HepG2 (cell line): ENCODE results near the gene KXD1. TPM values are rescaled to one million over a fixed set of nuclear protein-coding genes. Genes with fewer than 3 reads are reported as not detected.

ENCODE experiments used
- ARID5B ChIP-seq: IDR thresholded peaks from 2 replicates; pipeline ENCODE4 v1.4.0; 2020; ENCODE audit warnings: mild to moderate bottlenecking, missing genetic modification reagents
- ASH2L ChIP-seq: fragments of 300-600, 200-600 bp; sonication (generic); IDR thresholded peaks from 2 replicates; pipeline ENCODE4 v1.7.0; 2017; ENCODE audit warnings: low read depth, mild to moderate bottlenecking, moderate library complexity, mixed read lengths, low read length; ENCODE audit not compliant: insufficient read length
- KDM5B ChIP-seq: sonication (generic); formaldehyde crosslinking; IDR thresholded peaks from 2 replicates; pipeline ENCODE4 v1.4.0; 2020; ENCODE audit warnings: missing genetic modification reagents, mild to moderate bottlenecking, borderline replicate concordance
- MATR3 ChIP-seq: sonication (generic); formaldehyde crosslinking; IDR thresholded peaks from 2 replicates; pipeline ENCODE4 v1.4.0; 2020; ENCODE audit warnings: missing genetic modification reagents
- MED1 ChIP-seq: sonication (generic); formaldehyde crosslinking; IDR thresholded peaks from 2 replicates; pipeline ENCODE4 v1.4.0; 2020; ENCODE audit warnings: missing genetic modification reagents
- NCOA2 ChIP-seq: sonication (generic); formaldehyde crosslinking; IDR thresholded peaks from 2 replicates; pipeline ENCODE4 v1.8.0; 2022; ENCODE audit warnings: inconsistent platforms
- POLR2A ChIP-seq, 2 experiments: IDR thresholded peaks; 2 replicates each; pipeline ENCODE4 v1.6.1; 2011; ENCODE audit warnings: low read depth in 2 of 2, low read length in 2 of 2, mild to moderate bottlenecking in 1 of 2, moderate library complexity in 1 of 2; ENCODE audit not compliant: insufficient read depth in 1 of 2
- RFXANK ChIP-seq: IDR thresholded peaks from 2 replicates; pipeline ENCODE4 v1.6.1; 2016
- SP5 ChIP-seq: IDR thresholded peaks from 2 replicates; pipeline ENCODE4 v1.6.1; 2016; ENCODE audit warnings: low read depth, borderline replicate concordance
- ZBTB33 ChIP-seq: sonication (generic); formaldehyde crosslinking; IDR thresholded peaks from 2 replicates; pipeline ENCODE4 v1.4.0; 2020; ENCODE audit warnings: missing genetic modification reagents
- ZBTB7B ChIP-seq: sonication (generic); formaldehyde crosslinking; IDR thresholded peaks from 2 replicates; pipeline ENCODE4 v1.4.0; 2020; ENCODE audit warnings: missing genetic modification reagents
- ZKSCAN5 ChIP-seq: sonication (generic); formaldehyde crosslinking; IDR thresholded peaks from 2 replicates; pipeline ENCODE4 v1.5.1; 2020; ENCODE audit warnings: mild to moderate bottlenecking, missing genetic modification reagents
- ZNF263 ChIP-seq: sonication (generic); formaldehyde crosslinking; IDR thresholded peaks from 2 replicates; pipeline ENCODE4 v1.4.0; 2020; ENCODE audit warnings: missing genetic modification reagents
- ZNF501 ChIP-seq: sonication (generic); formaldehyde crosslinking; IDR thresholded peaks from 2 replicates; pipeline ENCODE4 v1.5.1; 2020; ENCODE audit warnings: mild to moderate bottlenecking, moderate library complexity, missing genetic modification reagents
- ZNF510 ChIP-seq: sonication (generic); formaldehyde crosslinking; IDR thresholded peaks from 2 replicates; pipeline ENCODE4 v1.4.0; 2020; ENCODE audit warnings: low read depth, mild to moderate bottlenecking, missing genetic modification reagents
- ZNF557 ChIP-seq: sonication (generic); formaldehyde crosslinking; IDR thresholded peaks from 2 replicates; pipeline ENCODE4 v1.4.0; 2020; ENCODE audit warnings: missing genetic modification reagents
- ZNF704 ChIP-seq: sonication (generic); formaldehyde crosslinking; IDR thresholded peaks from 2 replicates; pipeline ENCODE4 v1.8.1; 2023; ENCODE audit warnings: mild to moderate bottlenecking, inconsistent platforms, moderate library complexity, missing genetic modification reagents, borderline replicate concordance
- ZNF761 ChIP-seq: sonication (generic); formaldehyde crosslinking; conservative IDR thresholded peaks from 2 replicates; pipeline ENCODE4 v1.4.0; 2020; ENCODE audit warnings: mild to moderate bottlenecking, missing genetic modification reagents
- ZSCAN5A ChIP-seq: sonication (generic); formaldehyde crosslinking; IDR thresholded peaks from 2 replicates; pipeline ENCODE4 v1.8.0; 2022; ENCODE audit warnings: mild to moderate bottlenecking, missing genetic modification reagents, borderline replicate concordance
- polyA plus RNA-seq, 8 experiments: library from polyadenylated mRNA; depleted of rRNA in 3 of 8; stranded (reverse) in 7 of 8; unstranded in 1 of 8; fragments of >200 nt; fragmentation: Illumina TruSeq in 4 of 8; extraction: Trizol in 4 of 8; gene quantifications; 2 replicates each; pipeline versions ENCODE4 v1.2.1 to v1.2.3, GENCODE V29; 2011 to 2016; ENCODE audit warnings: low read depth in 4 of 8, missing spikeins in 1 of 8, mixed read lengths in 1 of 8; ENCODE audit not compliant: insufficient read depth in 1 of 8
- total RNA-seq, 5 experiments: library from RNA; depleted of rRNA; stranded (reverse); fragments of >200 nt; fragmentation: Illumina TruSeq; extraction: Trizol; gene quantifications; 2 replicates each; pipeline ENCODE4 v1.2.3, GENCODE V29; 2016; ENCODE audit warnings: low read depth in 1 of 5
- TF ChIP-seq, protein P1 (sequence below): sonication (generic); formaldehyde crosslinking; IDR thresholded peaks from 2 replicates; pipeline ENCODE4 v1.4.0; 2020; ENCODE audit warnings: missing genetic modification reagents, borderline replicate concordance

The KXD1 gene
- total and polyA plus RNA-seq, 2 of the 13 experiments (the other 11 are each of a cell fraction or from before 2014, with no cell fraction given): 44.6 to 143 TPM

GRCh38 chr19:18514800-18515682 lies 42.6 kb upstream of the KXD1 start (continued):
- peak; percentile 98 for TF ChIP-seq ARID5B (CRISPR knock-in tag)
- TF ChIP-seq ZBTB7B: peak; percentile 98
- TF ChIP-seq ZNF761 (CRISPR knock-in tag): peak; percentile 90; the same call in 1 of the 2 replicates
- peak; percentile 99 for TF ChIP-seq MED1 (CRISPR knock-in tag)
- TF ChIP-seq ZKSCAN5 (CRISPR knock-in tag): no peak
- no peak for TF ChIP-seq ZSCAN5A (CRISPR knock-in tag)
- TF ChIP-seq ZBTB33 (CRISPR knock-in tag): peak; percentile 88
- TF ChIP-seq ASH2L: peak; percentile 58
- peak; percentile 55; the same call in 1 of the 2 replicates for TF ChIP-seq KDM5B (CRISPR knock-in tag)
- TF ChIP-seq ZNF510 (CRISPR knock-in tag): no peak; the same call in 1 of the 2 replicates
- no peak for TF ChIP-seq RFXANK
- TF ChIP-seq POLR2A (IDR thresholded peaks at IDR 0.05; ENCODE audit: insufficient read depth in 1 of 2, low read depth in 2 of 2, low read length in 2 of 2): peak; percentile 69 to 85
- TF ChIP-seq SP5 (CRISPR knock-in tag): peak; percentile 99
- peak; percentile 49 for TF ChIP-seq ZNF501 (CRISPR knock-in tag)
- no peak for TF ChIP-seq ZNF557 (CRISPR knock-in tag)
- peak; percentile 98 for TF ChIP-seq NCOA2 (CRISPR knock-in tag)
- TF ChIP-seq, protein P1, sequence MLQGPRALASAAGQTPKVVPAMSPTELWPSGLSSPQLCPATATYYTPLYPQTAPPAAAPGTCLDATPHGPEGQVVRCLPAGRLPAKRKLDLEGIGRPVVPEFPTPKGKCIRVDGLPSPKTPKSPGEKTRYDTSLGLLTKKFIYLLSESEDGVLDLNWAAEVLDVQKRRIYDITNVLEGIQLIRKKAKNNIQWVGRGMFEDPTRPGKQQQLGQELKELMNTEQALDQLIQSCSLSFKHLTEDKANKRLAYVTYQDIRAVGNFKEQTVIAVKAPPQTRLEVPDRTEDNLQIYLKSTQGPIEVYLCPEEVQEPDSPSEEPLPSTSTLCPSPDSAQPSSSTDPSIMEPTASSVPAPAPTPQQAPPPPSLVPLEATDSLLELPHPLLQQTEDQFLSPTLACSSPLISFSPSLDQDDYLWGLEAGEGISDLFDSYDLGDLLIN: no peak
- no peak for TF ChIP-seq MATR3 (CRISPR knock-in tag)
- peak; percentile 81 for TF ChIP-seq ZNF263
- TF ChIP-seq ZNF704 (CRISPR knock-in tag): 0 out of 2 replicates have a peak, but pooled peaks have one; percentile 30
